GM18868 (cell line): Measurements from ENCODE around the gene ROBO1.
"Not testable (repeated sequence)": the region's sequence is repeated elsewhere in the genome, so short reads cannot be mapped to it uniquely, and the experiment has no call there.

Experiments used
- ATAC-seq: cut with Tn5 transposase; IDR thresholded peaks from one replicate; pipeline ENCODE4 v1.9.1; 2021; ENCODE audit warnings: mild to moderate bottlenecking, moderate library complexity; ENCODE audit not compliant: unreplicated experiment

Gene ROBO1

DNA sequence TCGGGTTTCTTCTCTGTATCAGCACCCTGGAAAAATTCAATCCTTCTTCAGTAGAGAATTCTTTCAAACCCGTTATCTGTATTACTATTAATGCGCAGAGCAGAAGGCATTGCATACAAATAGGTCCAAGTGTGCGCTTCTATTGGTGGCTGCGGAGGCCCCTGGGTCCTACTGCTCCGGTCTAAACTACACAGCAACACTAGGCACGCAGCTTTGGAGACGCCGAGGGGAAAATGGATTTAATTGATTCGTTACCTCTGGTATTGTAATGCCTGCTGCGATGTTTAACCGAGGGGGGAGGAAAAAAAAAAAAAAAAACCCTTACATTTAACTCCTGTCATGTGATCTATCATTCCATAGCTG lies at the start of gene ROBO1:
ROBO1 (minus strand) TSS at position 94 of the 363 bp plus-strand sequence.
- ATAC-seq: no peak

DNA sequence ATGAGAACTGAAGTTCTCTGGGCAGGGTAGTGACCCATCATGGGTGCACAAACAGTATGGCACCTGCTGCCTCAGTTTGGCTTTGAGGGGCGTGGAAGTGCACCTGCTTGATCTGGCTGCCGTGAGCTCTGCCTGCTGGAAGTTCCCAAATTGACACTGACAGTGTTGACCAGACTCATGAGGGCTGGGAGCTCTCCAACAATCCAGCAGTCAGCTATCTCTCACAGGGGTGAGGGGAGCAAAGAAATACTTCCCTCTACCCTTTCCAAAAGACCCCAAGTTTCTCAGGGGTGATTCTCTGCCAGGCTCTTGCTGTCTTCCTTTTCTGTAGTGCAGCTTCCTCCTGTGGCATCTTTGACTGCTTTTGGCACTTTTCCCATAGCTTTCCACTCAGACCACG lies 49.4 kb upstream of the ROBO1 start:
- ATAC-seq: no peak

DNA sequence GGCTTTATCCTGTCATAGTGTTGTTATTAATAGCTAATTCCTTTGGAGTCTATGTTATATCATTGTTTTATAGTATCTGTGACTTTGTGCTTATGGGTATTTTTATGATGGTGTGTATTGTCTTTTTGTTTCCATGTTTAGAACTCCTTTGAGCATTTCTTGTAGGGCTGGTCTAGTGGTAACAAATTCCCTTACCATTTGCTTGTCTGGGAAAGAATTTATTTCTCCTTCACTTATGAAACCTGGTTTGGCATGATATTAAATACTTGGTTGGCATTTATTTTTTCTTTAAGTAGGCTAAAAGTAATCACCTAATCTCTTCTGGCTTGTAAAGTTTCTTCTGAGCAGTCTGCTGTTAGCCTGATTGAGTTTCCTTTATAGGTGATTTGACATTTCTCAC lies 47.7 kb upstream of the ROBO1 start:
- no peak for ATAC-seq

DNA sequence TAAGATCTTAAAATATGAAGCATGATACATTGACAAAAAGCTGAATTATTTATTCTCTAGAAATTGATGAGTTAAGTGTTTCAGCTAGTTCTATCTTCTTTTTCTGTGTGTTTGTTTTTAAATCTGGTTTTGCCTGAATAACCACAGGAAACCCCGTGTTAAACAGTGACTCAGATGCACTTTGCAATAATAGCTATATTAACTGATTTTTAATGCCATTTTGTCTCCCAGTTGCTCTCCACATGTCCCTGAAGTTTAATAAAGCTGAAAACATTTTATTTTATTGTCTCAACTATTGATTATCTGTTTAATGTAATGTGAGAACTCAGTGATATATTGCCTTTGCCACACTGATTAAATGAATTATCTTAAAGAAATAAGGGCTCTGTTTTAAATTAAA lies 42.8 kb upstream of the ROBO1 start:
- ATAC-seq: no peak

DNA sequence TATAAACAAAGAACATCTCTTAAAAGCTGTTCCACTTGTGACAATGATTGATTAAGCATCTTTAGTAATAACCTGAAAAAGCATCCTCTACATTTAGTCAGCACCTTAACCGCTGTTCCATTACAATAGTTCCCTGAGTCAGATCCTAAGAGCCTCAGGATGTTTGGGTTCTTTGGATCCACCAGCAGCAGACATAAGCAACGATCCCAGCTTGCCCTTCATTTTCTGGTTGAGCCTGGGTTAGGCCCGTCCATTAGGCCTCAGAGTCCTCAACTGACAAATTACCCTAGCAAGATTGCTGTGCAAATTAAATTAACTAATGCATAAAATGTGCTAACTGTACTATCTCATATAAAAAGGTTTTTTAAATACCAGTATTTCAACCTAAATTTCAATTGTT lies 42.3 kb upstream of the ROBO1 start:
- no peak for ATAC-seq

DNA sequence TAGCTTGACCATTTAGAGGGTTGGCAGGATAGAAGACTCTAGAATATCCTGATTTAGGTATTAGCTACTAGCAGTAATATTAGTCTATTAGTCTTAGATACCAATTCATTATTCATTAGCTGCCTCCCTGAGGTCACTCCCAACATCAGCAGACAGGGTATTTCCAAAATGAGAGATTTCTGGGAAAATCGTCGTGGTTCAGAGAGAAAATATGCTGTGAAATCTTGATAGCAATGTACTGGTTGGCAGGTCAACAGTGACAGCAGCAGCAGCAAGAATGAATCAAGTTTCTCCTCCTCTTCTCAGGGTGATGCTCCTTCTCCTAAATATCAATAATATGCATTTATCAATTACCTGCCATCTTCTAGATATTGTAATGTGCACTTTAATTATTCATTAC lies 41.3 kb upstream of the ROBO1 start:
- no peak for ATAC-seq

DNA sequence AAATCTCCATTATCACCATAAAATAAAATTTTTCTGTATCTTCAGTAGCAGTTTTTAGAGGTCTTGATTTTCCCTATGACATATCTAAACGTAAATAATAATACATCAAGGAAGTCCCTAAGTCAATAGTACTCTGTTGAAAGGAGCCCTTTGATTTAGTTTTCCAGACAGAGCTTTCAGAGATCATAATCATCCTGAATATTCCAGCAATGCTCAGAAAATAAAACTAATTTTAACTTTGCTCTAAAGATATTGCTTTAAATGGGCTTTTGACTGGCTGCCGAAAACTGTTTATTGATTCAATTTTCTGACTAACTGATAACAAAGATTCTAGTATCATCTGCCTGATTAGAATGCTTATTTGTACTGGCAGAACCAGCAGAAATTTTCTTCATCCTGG lies 40.7 kb upstream of the ROBO1 start:
- ATAC-seq: no peak

DNA sequence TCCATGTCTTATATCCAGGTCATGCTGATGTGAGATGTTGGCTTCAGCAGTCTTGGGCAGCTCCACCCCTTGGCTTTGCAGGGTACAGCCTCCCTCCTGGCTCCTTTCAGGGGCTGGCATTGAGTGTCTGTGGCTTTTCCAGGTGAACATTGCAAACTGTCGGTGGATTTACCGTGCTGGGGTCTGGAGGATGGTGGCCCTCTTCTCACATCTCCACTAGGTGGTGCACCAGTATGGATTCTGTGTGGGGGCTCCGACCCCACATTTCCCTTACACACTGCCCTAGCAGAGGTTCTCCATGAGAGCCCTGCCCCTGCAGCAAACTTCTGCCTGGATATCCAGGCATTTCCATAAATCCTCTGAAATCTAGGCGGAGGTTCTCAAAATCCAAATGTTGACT lies 22.4 kb upstream of the ROBO1 start:
- ATAC-seq: not testable (repeated sequence)

DNA sequence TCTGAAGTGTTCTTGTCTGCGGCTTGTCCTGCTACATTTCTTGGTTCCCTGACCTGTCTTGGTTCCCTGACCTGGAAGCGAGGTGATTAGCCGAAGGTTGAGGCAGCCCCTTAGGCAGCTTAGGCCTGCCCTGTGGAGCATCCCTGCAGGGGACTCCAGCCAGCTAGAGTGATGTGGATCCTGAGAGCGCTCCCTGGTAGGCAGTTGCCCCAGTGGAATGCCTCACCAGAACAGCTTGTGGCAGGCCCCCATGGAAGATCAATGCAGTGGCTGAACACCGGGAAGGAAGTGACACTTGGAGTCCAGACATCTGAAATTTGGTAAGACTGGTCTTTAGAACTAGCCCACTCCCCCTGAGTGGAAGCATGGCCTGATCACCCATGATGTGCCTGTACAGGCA lies 5.5 kb upstream of the ROBO1 start:
- ATAC-seq: no peak

DNA sequence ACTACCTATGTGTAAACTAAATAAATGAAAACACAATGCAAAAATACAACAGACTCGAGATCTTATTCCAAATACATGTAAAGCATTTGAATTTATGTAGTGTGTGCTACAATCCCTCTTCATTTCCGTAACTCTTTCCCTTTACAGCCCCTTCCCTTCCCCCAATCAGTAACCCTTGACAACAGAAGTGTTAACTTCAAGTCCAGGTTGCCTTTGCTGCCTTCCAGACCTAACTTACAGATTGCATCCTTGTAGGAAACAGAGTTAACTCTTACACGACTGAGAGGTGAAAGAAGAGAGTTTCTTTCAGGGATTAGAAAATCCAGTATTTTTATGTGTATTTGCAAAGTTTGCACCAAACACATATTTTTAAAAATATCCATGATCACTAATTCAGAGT lies 1.4 kb upstream of the ROBO1 start:
- ATAC-seq: no peak

DNA sequence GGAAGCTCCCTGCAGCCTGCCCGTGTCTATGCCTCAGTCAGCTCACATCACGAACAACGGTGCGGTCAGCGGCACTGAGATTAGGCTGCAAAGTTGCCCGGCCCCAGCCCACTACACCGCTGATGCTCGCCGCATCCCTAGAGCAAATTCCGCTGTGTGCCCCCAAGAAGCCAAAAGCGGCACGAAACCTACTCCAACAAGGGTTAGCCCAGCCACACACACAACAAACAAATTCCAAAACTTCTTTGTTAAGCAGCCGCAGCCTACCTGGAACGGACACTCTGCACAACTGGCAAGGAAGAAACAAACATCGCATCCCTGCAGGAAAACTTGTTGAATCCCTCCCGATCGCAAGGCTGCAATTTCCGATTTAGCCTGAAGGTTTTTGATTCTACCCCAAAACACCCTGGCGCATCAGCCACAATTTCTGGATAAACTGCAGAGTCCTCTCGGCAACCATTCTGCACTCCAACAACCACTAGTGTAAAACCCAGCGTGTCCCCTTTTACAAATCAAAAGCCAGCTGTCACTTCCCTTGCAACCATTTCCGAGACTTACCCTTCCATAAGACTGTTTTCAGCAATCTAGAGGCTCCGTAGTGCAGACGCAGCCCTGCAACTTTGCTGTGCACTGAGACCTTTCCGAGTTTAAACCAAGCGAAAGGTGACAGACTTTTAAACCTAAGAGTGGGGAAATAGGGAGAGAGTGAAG lies 449 bp downstream of the ROBO1 start:
- no peak for ATAC-seq

DNA sequence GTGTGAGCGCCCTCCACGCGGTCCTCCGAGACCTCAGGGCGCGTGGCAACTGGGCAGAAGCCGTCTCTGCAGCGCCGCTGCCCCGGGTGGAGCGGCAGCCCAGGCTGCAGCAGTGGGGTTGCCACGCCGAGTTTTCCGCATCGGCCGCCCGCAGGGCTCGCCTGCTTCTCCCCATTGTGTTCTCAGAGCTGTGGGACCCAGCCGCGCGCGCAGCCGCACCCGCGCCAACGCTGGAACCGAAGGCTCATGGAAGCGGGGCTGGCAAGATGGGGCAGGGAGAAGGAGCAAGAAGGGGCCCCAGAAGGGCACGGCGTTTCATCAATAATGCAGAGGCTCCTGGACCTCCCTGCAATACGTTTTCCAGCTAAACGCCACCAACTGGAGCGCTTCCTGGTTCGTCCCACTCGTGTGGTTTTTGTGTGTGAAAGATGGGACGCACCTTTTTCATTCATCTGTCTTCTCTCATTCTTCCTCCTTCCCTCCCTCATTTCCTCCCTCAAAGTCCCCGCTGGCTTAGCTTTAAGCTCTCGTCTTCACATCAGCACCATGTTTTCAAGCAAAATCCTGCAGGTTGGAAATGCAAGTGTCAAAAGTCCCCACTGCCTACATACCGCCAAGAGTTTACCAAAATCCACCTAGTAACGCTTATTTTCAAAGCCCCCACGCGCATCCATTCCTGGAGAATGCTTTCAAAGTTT lies 1.2 kb downstream of the ROBO1 start:
- no peak for ATAC-seq

DNA sequence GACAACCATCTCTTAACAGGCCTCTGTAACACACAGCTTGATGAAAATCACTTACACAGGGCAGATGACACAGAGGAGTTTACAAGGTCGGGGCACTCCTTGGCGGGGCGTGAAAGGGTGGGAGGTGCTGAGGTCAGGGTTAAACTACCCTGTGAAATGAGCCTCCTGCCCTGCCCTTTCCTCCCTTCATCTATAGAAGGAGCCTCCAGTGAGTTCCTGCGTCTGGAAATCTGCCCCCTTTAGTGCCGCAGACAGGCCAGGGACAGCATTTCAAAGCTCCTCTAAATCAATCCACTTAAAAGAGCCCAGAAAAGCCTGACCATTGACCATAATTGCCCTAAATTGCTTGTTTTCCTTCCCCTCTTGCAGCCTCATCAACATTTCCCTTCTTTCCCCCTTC lies 1.9 kb downstream of the ROBO1 start:
- no peak for ATAC-seq

DNA sequence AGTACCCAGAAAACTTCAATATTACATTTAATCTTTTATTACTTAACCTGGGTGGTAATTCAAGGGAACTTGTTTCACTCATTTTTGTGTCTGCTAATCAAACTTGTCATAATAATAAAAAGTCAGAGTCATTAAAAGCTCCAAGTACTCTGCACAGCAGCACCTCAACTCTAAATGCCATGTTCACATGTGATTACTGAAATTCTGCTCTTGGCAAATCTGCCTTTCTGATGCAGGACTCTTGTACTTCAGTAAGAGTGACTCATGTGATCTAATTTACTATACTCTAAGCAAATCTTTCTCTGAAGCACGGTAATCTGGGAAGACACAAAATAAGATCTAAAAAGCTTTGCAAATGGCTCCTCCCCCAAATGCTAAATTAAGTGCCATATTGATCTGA lies 6.4 kb downstream of the ROBO1 start:
- no peak for ATAC-seq

DNA sequence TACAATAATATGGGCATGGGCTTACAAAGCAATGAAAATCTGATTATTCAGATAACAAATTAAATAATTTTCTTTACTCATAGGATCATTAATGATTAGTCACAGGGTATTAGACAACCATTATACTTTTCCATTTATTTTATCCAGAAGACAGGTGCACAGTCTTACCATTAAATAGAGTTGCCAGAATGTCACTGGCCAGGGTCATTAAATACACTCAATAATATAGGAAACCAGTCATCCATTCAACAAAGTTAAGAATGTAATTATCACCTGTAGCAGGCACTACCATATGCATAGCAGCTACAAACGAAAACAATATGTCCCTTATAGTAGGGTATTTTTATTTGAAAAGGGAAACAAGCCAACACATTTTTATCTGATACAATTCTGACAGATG lies 16.1 kb downstream of the ROBO1 start:
- ATAC-seq: no peak

DNA sequence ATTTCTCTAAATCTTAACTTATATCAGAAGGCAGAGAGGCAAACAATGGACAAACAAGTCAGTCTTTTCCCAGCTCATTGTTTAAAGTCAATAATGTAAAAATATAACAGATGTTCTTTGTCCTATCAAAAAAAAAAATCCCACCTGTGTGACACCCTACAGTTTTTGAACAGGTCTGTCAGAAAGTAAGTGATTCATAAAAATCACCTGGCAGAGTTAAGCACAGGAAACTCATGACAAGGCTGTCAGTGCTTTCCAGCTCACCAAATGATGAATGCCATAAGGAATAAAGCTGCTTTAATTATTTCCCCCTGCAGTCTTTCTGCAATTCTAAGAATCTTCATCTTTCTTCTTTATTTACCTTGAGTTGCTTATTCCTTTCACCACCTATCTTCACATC lies 30.3 kb downstream of the ROBO1 start:
- ATAC-seq: no peak

DNA sequence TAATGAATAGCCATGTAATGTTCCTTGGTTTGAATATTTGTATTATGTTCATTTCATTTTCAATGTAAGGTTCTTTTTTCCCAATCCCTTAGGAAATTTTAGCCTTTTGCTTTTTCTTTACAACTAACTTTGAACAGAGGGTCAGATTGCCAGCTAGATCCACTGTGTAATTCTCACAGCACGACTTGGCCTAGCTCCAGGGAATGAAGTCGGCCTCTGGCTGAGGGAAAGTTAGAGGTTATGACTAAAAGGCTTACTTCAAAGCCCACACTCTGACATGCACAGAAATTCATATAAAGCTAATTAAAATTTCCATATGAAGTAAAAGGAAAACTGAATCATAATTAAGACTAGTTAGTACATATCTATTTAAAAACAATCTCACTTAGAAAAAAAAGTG lies 38.7 kb downstream of the ROBO1 start:
- no peak for ATAC-seq

DNA sequence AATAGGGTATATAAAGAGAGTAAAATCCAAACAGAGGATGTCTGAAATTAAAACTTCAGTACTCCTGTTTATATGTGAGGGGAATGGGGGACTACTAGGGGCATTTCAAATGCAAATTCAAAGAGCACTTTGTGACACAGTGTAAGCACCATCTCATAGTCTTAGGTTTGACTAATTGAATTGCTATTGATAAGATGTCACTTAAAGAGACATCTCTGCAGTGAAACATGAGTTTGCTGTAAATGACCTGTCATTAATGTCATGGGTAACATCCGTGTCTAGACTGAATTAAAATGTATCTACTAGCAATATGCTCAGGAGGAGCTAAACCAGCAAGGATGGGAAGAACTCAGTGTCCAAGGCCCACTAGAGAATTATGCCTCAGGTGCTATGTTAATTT lies 41.0 kb downstream of the ROBO1 start:
- ATAC-seq: no peak

DNA sequence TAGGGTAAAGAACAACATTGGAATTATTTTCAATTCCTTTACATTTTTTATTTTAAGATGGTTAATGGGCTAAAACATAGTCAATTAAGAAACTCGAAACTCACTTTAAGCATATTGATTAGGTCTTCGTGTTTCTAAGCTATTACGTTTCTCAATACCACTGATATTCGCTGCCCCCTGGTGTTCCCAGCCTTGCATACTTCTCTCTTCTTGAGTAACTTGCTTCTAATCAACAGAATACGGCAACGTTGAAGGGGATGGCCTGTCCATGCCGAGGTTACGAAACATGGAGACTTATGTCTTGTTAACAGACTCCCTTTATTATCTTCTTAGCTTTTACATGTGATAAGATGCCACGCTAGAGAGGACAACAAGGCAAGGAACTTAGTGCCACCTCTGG lies 43.6 kb downstream of the ROBO1 start:
- ATAC-seq: no peak

DNA sequence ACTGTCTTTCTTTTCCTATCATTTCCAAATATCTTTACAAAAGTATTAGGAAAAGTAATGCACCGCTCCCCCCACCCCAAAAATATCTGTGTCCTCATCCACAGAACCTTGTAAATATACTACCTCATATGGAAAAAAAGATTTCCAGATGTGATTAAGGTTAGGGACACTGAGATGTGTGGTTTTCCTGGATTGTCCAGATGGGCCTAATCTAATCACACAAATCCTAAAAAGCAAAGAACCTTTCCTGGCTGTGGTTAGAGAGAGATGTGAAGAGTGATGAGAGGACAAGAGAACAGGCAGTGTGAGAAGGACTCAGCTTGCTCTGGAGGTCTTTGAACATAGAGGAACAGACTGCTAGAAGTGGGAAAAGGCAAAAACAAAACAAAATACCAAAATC lies 77.7 kb downstream of the ROBO1 start:
- no peak for ATAC-seq

DNA sequence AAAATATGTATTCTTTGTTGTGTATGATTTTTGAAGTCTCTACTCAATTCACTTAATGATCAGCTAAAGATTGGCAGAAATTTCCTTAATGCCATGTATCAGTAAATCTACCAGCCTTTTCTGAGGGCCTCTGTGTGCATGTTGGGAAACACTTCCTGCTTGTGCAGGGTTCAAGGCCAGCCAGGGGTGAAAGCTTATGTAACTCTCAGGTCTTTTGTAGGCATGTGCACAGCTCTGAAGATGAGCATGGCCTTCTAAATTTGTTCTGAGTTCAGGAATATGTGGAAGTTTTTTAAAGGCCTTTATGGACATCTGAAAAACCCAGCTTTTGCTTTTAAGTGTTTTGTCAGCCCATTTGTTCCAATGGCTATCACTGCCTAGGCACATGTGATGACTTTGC lies 82.7 kb downstream of the ROBO1 start:
- ATAC-seq: no peak

DNA sequence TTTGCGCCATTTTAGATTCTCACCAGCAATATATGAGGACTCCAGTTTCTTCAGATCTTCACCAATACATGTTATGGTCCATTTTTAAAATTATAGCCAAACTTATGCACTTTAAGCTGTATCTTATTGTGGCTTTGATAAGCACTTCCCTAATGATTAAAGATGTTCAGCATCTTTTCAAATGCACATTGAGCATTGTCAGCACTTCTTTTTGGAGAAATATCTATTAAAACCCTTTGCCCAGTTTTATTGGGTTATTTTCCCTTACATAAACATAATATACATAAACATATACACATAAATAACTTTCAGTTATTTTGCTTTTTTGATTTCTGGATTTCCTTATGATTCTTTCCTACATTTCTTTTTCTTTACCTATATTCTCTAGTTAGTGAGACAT lies 83.8 kb downstream of the ROBO1 start:
- ATAC-seq: no peak

DNA sequence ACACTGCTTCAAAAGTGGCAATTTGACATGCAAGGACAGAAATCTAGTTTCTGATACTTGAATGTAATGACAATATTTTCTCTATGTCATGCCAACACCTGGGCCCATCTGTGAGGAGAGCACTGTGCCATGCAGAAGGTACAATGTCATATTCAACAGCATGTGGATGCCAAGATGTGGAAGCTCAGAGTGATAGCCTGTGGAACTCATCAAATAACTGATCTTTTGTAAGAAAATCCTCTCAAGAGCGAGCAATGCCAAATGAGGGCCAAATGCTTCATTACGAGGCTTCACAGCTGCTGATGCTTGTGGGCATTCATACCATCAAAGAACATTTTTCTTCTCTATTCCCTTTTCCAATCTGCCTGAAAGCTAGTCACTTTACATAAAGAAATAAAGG lies 95.1 kb downstream of the ROBO1 start:
- ATAC-seq: no peak
